Stimulated activated naive B cell treated with anti-CD40 and anti-IgM and Interleukin-4, amounts not matched to agents 10 μg/mL and 1 μg/mL and 100 μg/mL, for 72 hours (primary cell): ENCODE data around the gene TRIM33.
"Not testable (repeated sequence)": the region's sequence is repeated elsewhere in the genome, so short reads cannot be mapped to it uniquely, and the experiment has no call there.

Source experiments
- ATAC-seq, 2 donors: fragments of 150-1000 bp; cut with Tn5 transposase; replicated peaks; 2 replicates each; pipeline ENCODE4 v1.10.0; 2021; ENCODE audit warnings: moderate library complexity in 1 of 2
- DNase-seq: peaks from one replicate; pipeline ENCODE4 v3.0.0; 2021
- H3K27ac Mint-ChIP-seq: one replicate; pipeline ENCODE4 v1.8.0; 2022; ENCODE audit warnings: mild to moderate bottlenecking, mixed read lengths
- H3K27me3 Mint-ChIP-seq, 2 donors: one replicate each; pipeline ENCODE4 v1.8.0; 2022; ENCODE audit warnings: mixed read lengths in 2 of 2
- H3K36me3 Mint-ChIP-seq, 2 donors: one replicate each; pipeline ENCODE4 v1.8.0; 2022; ENCODE audit warnings: mixed read lengths in 2 of 2, mild to moderate bottlenecking in 1 of 2
- H3K4me1 Mint-ChIP-seq, 2 donors: one replicate each; pipeline ENCODE4 v1.8.0; 2022; ENCODE audit warnings: mixed read lengths in 2 of 2, mild to moderate bottlenecking in 1 of 2
- H3K4me3 Mint-ChIP-seq, 2 donors: one replicate each; pipeline ENCODE4 v1.8.0; 2022; ENCODE audit warnings: mild to moderate bottlenecking in 2 of 2, mixed read lengths in 2 of 2, moderate library complexity in 1 of 2
- H3K9me3 Mint-ChIP-seq, 2 donors: one replicate each; pipeline ENCODE4 v1.8.0; 2022; ENCODE audit warnings: mixed read lengths in 2 of 2, mild to moderate bottlenecking in 1 of 2

TRIM33 gene

GRCh38 chr1:114441332-114441731 lies 69.7 kb downstream of the TRIM33 start:
- H3K27me3 Mint-ChIP-seq, result no peaks in the 10 kb centered on the region
- DNase-seq (no peak), ATAC-seq (no peak)
- no peak overlapping the region for H3K4me3 Mint-ChIP-seq
- H3K9me3 Mint-ChIP-seq, result peaks cover 0 to 1% of the 10 kb centered on the region in 2 donors
- H3K36me3 Mint-ChIP-seq, result peaks cover 31 to 47% of the 10 kb centered on the region in 2 donors
- peaks cover 6 to 23% of the 10 kb centered on the region in 2 donors for H3K4me1 Mint-ChIP-seq
- no peak overlapping the region for H3K27ac Mint-ChIP-seq

GRCh38 chr1:114439369-114439768 lies 71.6 kb downstream of the TRIM33 start:
- Mint-ChIP-seq H3K27me3 (no peaks in the 10 kb centered on the region), H3K36me3 (peaks cover 29 to 41% of the 10 kb centered on the region in 2 donors), H3K27ac (no peak overlapping the region), H3K4me3 (no peak overlapping the region), H3K9me3 (peaks cover 0 to 1% of the 10 kb centered on the region in 2 donors), H3K4me1 (peaks cover 6 to 30% of the 10 kb centered on the region in 2 donors)
- ATAC-seq (no peak), DNase-seq (no peak)

- Mint-ChIP-seq H3K4me1 (peaks cover 3 to 25% of the 10 kb centered on the region in 2 donors), H3K36me3 (peaks cover 22 to 41% of the 10 kb centered on the region in 2 donors), H3K9me3 (peaks cover 0 to 1% of the 10 kb centered on the region in 2 donors), H3K27me3 (no peaks in the 10 kb centered on the region), H3K4me3 (no peak overlapping the region), H3K27ac (no peak overlapping the region)
- no peak for DNase-seq
- ATAC-seq, result no peak
Measured at GRCh38 chr1:114437812-114438211, 73.2 kb downstream of the TRIM33 start.

- peaks cover 22 to 44% of the 10 kb centered on the region in 2 donors for H3K36me3 Mint-ChIP-seq
- no peak for ATAC-seq
- H3K27ac Mint-ChIP-seq, result no peak overlapping the region
- no peak overlapping the region for H3K4me3 Mint-ChIP-seq
- H3K9me3 Mint-ChIP-seq, result peaks cover 0 to 1% of the 10 kb centered on the region in 2 donors
- H3K27me3 Mint-ChIP-seq, result no peaks in the 10 kb centered on the region
- no peak for DNase-seq
- H3K4me1 Mint-ChIP-seq, result peaks cover 3 to 25% of the 10 kb centered on the region in 2 donors
Measured at GRCh38 chr1:114436799-114437198, 74.2 kb downstream of the TRIM33 start.

GRCh38 chr1:114435088-114435715 lies 75.8 kb downstream of the TRIM33 start:
- Mint-ChIP-seq H3K4me1 (peaks cover 8 to 32% of the 10 kb centered on the region in 2 donors), H3K9me3 (peaks cover 0 to 1% of the 10 kb centered on the region in 2 donors), H3K27me3 (no peaks in the 10 kb centered on the region), H3K4me3 (no peak overlapping the region), H3K36me3 (peaks cover 22 to 41% of the 10 kb centered on the region in 2 donors), H3K27ac (peak overlapping the region; percentile 40)
- ATAC-seq (no peak), DNase-seq (no peak)

GRCh38 chr1:114431026-114431425 lies 80.0 kb downstream of the TRIM33 start:
- Mint-ChIP-seq H3K27me3 (no peaks in the 10 kb centered on the region), H3K4me3 (no peak overlapping the region), H3K9me3 (no peaks in the 10 kb centered on the region), H3K36me3 (peaks cover 16 to 28% of the 10 kb centered on the region in 2 donors), H3K4me1 (peaks cover 6 to 16% of the 10 kb centered on the region in 2 donors), H3K27ac (no peak overlapping the region)
- DNase-seq (no peak), ATAC-seq (no peak)

- no peaks in the 10 kb centered on the region for H3K27me3 Mint-ChIP-seq
- no peaks in the 10 kb centered on the region for H3K9me3 Mint-ChIP-seq
- H3K4me1 Mint-ChIP-seq, result peaks cover 5 to 9% of the 10 kb centered on the region in 2 donors
- no peak overlapping the region for H3K27ac Mint-ChIP-seq
- H3K4me3 Mint-ChIP-seq, result no peak overlapping the region
- no peak for ATAC-seq
- H3K36me3 Mint-ChIP-seq, result peaks cover 22 to 31% of the 10 kb centered on the region in 2 donors
- no peak for DNase-seq
Measured at GRCh38 chr1:114428083-114428754, 82.8 kb downstream of the TRIM33 start.

- Mint-ChIP-seq H3K27ac (no peak overlapping the region), H3K9me3 (no peaks in the 10 kb centered on the region), H3K27me3 (no peaks in the 10 kb centered on the region)
Measured at GRCh38 chr1:114427612-114428011, 83.4 kb downstream of the TRIM33 start.

GRCh38 chr1:114423455-114423854 lies 87.5 kb downstream of the TRIM33 start:
- ATAC-seq, result no peak

More at GRCh38 chr1:114427612-114428011, 83.4 kb downstream of the TRIM33 start:
- peaks cover 22 to 31% of the 10 kb centered on the region in 2 donors for H3K36me3 Mint-ChIP-seq
- no peak overlapping the region for H3K4me3 Mint-ChIP-seq
- DNase-seq (no peak), ATAC-seq (no peak)
- peaks cover 5 to 9% of the 10 kb centered on the region in 2 donors for H3K4me1 Mint-ChIP-seq

GRCh38 chr1:114418948-114419347 lies 92.1 kb downstream of the TRIM33 start:
- not testable (repeated sequence) for DNase-seq, H3K27me3 Mint-ChIP-seq, H3K27ac Mint-ChIP-seq, H3K9me3 Mint-ChIP-seq, H3K4me1 Mint-ChIP-seq, H3K4me3 Mint-ChIP-seq, ATAC-seq
- peaks cover 45 to 65% of the 10 kb centered on the region in 2 donors for H3K36me3 Mint-ChIP-seq

More at GRCh38 chr1:114423455-114423854, 87.5 kb downstream of the TRIM33 start:
- Mint-ChIP-seq H3K36me3 (peaks cover 39 to 49% of the 10 kb centered on the region in 2 donors), H3K4me3 (no peak overlapping the region), H3K4me1 (no peaks in the 10 kb centered on the region), H3K27ac (no peak overlapping the region), H3K9me3 (no peaks in the 10 kb centered on the region), H3K27me3 (no peaks in the 10 kb centered on the region)
- no peak for DNase-seq

GRCh38 chr1:114397601-114398000 lies 113.4 kb downstream of the TRIM33 start:
- DNase-seq (no peak), ATAC-seq (no peak)
- Mint-ChIP-seq H3K4me1 (no peaks in the 10 kb centered on the region), H3K4me3 (no peak overlapping the region), H3K9me3 (no peaks in the 10 kb centered on the region), H3K27ac (no peak overlapping the region), H3K27me3 (no peaks in the 10 kb centered on the region), H3K36me3 (peaks cover 38 to 51% of the 10 kb centered on the region in 2 donors)

- H3K9me3 Mint-ChIP-seq, result peaks cover 0 to 4% of the 10 kb centered on the region in 2 donors
- H3K27ac Mint-ChIP-seq, result no peak overlapping the region
- no peak overlapping the region for H3K4me3 Mint-ChIP-seq
- DNase-seq, result no peak
- H3K36me3 Mint-ChIP-seq, result peaks cover 37 to 51% of the 10 kb centered on the region in 2 donors
- ATAC-seq, result no peak
- no peaks in the 10 kb centered on the region for H3K4me1 Mint-ChIP-seq
- H3K27me3 Mint-ChIP-seq, result no peaks in the 10 kb centered on the region
Measured at GRCh38 chr1:114395863-114396262, 115.1 kb downstream of the TRIM33 start.

- no peaks in the 10 kb centered on the region for H3K27me3 Mint-ChIP-seq
- H3K4me1 Mint-ChIP-seq, result no peaks in the 10 kb centered on the region
- H3K9me3 Mint-ChIP-seq, result peaks cover 15 to 18% of the 10 kb centered on the region in 2 donors
- ATAC-seq, result no peak
- no peak overlapping the region for H3K27ac Mint-ChIP-seq
- DNase-seq, result no peak
- no peak overlapping the region for H3K4me3 Mint-ChIP-seq
- peaks cover 23 to 54% of the 10 kb centered on the region in 2 donors for H3K36me3 Mint-ChIP-seq
Measured at GRCh38 chr1:114390960-114391359, 120.0 kb downstream of the TRIM33 start.

GRCh38 chr1:114390361-114390760 lies 120.6 kb downstream of the TRIM33 start:
- Mint-ChIP-seq H3K4me1 (no peaks in the 10 kb centered on the region), H3K36me3 (peaks cover 22 to 55% of the 10 kb centered on the region in 2 donors), H3K27ac (no peak overlapping the region), H3K4me3 (no peak overlapping the region), H3K27me3 (no peaks in the 10 kb centered on the region), H3K9me3 (peaks cover 17 to 21% of the 10 kb centered on the region in 2 donors)
- DNase-seq, result no peak
- ATAC-seq, result no peak
